ENCODE data around the gene UGDH. TPM values are rescaled to one million over a fixed set of nuclear protein-coding genes. Genes with fewer than 3 reads are reported as not detected.

UGDH gene
- total and polyA plus RNA-seq, 2 of the 13 experiments (the other 11 are each of a cell fraction or from before 2014, with no cell fraction given): 99.0 to 384 TPM

- in situ Hi-C loops (cut with HindIII; ENCODE audit: extremely low pct_ligation_motif_present, low pct_unique_long_range_greater_than_20kb): no loop called here
- CTCF ChIA-PET (ENCODE audit: low intra/inter-chr PET ratio, low total read pairs): interaction anchor here (1.3 kb wide), 1 partner anchor 122 kb away, joined by 6 read pairs; no protein-coding TSS in a partner anchor
- TF ChIP-seq ZNF841 (CRISPR knock-in tag; IDR thresholded peaks at IDR 0.05; ENCODE audit: borderline replicate concordance) (no peak), ZNF101 (CRISPR knock-in tag; IDR thresholded peaks at IDR 0.05; ENCODE audit: borderline replicate concordance, low read depth) (no peak), ZMAT3 (CRISPR knock-in tag; conservative IDR thresholded peaks at IDR 0.05) (no peak), RCOR2 (CRISPR knock-in tag; IDR thresholded peaks at IDR 0.05) (0 out of 2 replicates have a peak, but pooled peaks have one; percentile 35), ZNF784 (CRISPR knock-in tag; IDR thresholded peaks at IDR 0.05; ENCODE audit: borderline replicate concordance) (no peak), ZNF451 (CRISPR knock-in tag; IDR thresholded peaks at IDR 0.05) (no peak), SOX13 (IDR thresholded peaks at IDR 0.05) (no peak), SOX13 (CRISPR knock-in tag; conservative IDR thresholded peaks at IDR 0.05 in 1 of 2, IDR thresholded peaks at IDR 0.05 in 1 of 2) (peak in 1 of 2 experiments; percentile 52; a peak in 1 of 4 replicates), PITX1 (CRISPR knock-in tag; IDR thresholded peaks at IDR 0.05) (peak; percentile 60; the same call in 1 of the 2 replicates), HNF4A (CRISPR knock-in tag; IDR thresholded peaks at IDR 0.05) (peak; percentile 94), HDAC1 (CRISPR knock-in tag; IDR thresholded peaks at IDR 0.05) (0 out of 2 replicates have a peak, but pooled peaks have one; percentile 38), CBFB (CRISPR knock-in tag; IDR thresholded peaks at IDR 0.05) (no peak), FOXP1 (IDR thresholded peaks at IDR 0.05) (no peak), FOXP1 (CRISPR knock-in tag; IDR thresholded peaks at IDR 0.05) (0 out of 2 replicates have a peak, but pooled peaks have one; percentile 21), GATAD2A (CRISPR knock-in tag; IDR thresholded peaks at IDR 0.05) (peak; percentile 54), ZMYM2 (CRISPR knock-in tag; IDR thresholded peaks at IDR 0.05) (0 out of 2 replicates have a peak, but pooled peaks have one; percentile 69), GPN1 (CRISPR knock-in tag; IDR thresholded peaks at IDR 0.05; ENCODE audit: borderline replicate concordance) (no peak), EP300 (IDR thresholded peaks at IDR 0.05; ENCODE audit: low read depth in 2 of 2, low read length in 2 of 2) (peak in 1 of 2 experiments; percentile 51; a peak in 2 of 4 replicates), EP300 (CRISPR knock-in tag; IDR thresholded peaks at IDR 0.05; ENCODE audit: borderline replicate concordance) (no peak), RARA (CRISPR knock-in tag; IDR thresholded peaks at IDR 0.05) (peak; percentile 33; the same call in 1 of the 2 replicates), POGZ (CRISPR knock-in tag; IDR thresholded peaks at IDR 0.05) (peak; percentile 63; the same call in 1 of the 2 replicates)
Observed at GRCh38 chr4:39470402-39470801, 56.8 kb downstream of the UGDH start.

More at GRCh38 chr4:39470402-39470801, 56.8 kb downstream of the UGDH start:
- no peaks in the 10 kb centered on the region for H4K20me1 ChIP-seq (ENCODE audit: insufficient read depth, low read length)
- no peak overlapping the region for H3K4me3 ChIP-seq (replicated peaks in 1 of 3; ENCODE audit: insufficient read depth in 1 of 3, low read depth in 2 of 3, low read length in 3 of 3)
- H3K27ac ChIP-seq (ENCODE audit: extremely low read length, insufficient read depth, low read length): peak overlapping the region; percentile 77
- H3K4me2 ChIP-seq (ENCODE audit: low read depth, low read length): no peak overlapping the region
- WGBS (ENCODE audit: low lambda C conversion rate): 35% methylated on average over 1 of the region's 1 CpG
- FAIRE-seq: peak; percentile 51
- BruUV-seq (replicated peaks): no TSS peak
- H3K9ac ChIP-seq (ENCODE audit: insufficient read depth, low read depth, low read length): no peak overlapping the region
- peaks cover 54% of the 10 kb centered on the region for H3K4me1 ChIP-seq (ENCODE audit: insufficient read depth, low read length)
- ATAC-seq: peak; percentile 64
- H2AFZ ChIP-seq (ENCODE audit: low read length): no peak overlapping the region
- no peaks in the 10 kb centered on the region for H3K9me3 ChIP-seq (ENCODE audit: low read length)
- H3K79me2 ChIP-seq (ENCODE audit: insufficient read depth, low read length): no peaks in the 10 kb centered on the region
- POLR2A ChIA-PET: interaction anchor here (1.0 to 5.3 kb wide), 5 partner anchors 11 to 227 kb away, joined by 3 to 34 read pairs (median 12); partner anchors contain the start of genes LIAS, RPL9, SMIM14 and UBE2K
- no peaks in the 10 kb centered on the region for H3K27me3 ChIP-seq (ENCODE audit: control insufficient read depth in 1 of 2, insufficient read depth in 2 of 2, low read length in 2 of 2)
- intact Hi-C loops (cut with micrococcal nuclease; ENCODE audit: unreplicated experiment): no loop called here
- DNase-seq (ENCODE audit: low spot score): peak; percentile 49
- peaks cover 0 to 2% of the 10 kb centered on the region in 2 experiments; a peak in 1 of 5 replicates for H3K36me3 ChIP-seq (replicated peaks in 1 of 2; ENCODE audit: control insufficient read depth in 1 of 2, insufficient read depth in 2 of 2, low read length in 2 of 2)
